HG03103 (cell line): ENCODE data around the gene CD82.
"Not testable (repeated sequence)": the region's sequence is repeated elsewhere in the genome, so short reads cannot be mapped to it uniquely, and the experiment has no call there.

Source experiments
- ATAC-seq: cut with Tn5 transposase; IDR thresholded peaks from one replicate; pipeline ENCODE4 v1.9.1; 2021; ENCODE audit warnings: low read depth; ENCODE audit not compliant: unreplicated experiment

The CD82 gene

GRCh38 chr11:44654596-44654995, 89.1 kb downstream of the CD82 start:
- no peak for ATAC-seq

GRCh38 chr11:44657836-44658505, 92.5 kb downstream of the CD82 start:
- no peak for ATAC-seq

GRCh38 chr11:44658506-44658850, 93.0 kb downstream of the CD82 start:
- ATAC-seq = no peak

GRCh38 chr11:44659641-44660040, 94.2 kb downstream of the CD82 start:
- ATAC-seq = no peak

- ATAC-seq = not testable (repeated sequence)
Measured at GRCh38 chr11:44660535-44660934, 95.1 kb downstream of the CD82 start.

GRCh38 chr11:44661311-44661717, 95.9 kb downstream of the CD82 start:
- no peak for ATAC-seq
